Cardiac fibroblast (primary cell): ENCODE measurements around the gene NRP1.
A peak's percentile ranks its signal among the peaks of the same experiment; 100 is the strongest.

Source experiments
- DNase-seq, 2 donors: peaks; one replicate each; pipeline versions ENCODE4 v3.0.0 to v3.0.0-alpha.2; 2010; ENCODE audit warnings: low read depth in 2 of 2
- H3K4me3 ChIP-seq, 2 donors: replicated peaks in 1 of 2; 1 replicate in 1 of 2; 2 replicates in 1 of 2; pipeline ENCODE4 v1.5.1; 2011; ENCODE audit warnings: low read depth in 2 of 2, low read length in 2 of 2, mild to moderate bottlenecking in 2 of 2, moderate library complexity in 1 of 2
- CTCF ChIP-seq: IDR thresholded peaks from one replicate; pipeline ENCODE4 v1.5.1; 2011; ENCODE audit warnings: low read depth, mild to moderate bottlenecking, low read length, inconsistent platforms

NRP1 gene

GRCh38 chr10:33326933-33327332 lies 7.5 kb downstream of the NRP1 start:
- no peak overlapping the region for H3K4me3 ChIP-seq
- TF ChIP-seq CTCF = no peak
- DNase-seq = peak; percentile 33 to 65

GRCh38 chr10:33325929-33326328 lies 8.5 kb downstream of the NRP1 start:
- no peak for TF ChIP-seq CTCF
- no peak for DNase-seq
- H3K4me3 ChIP-seq = no peak overlapping the region

DNA sequence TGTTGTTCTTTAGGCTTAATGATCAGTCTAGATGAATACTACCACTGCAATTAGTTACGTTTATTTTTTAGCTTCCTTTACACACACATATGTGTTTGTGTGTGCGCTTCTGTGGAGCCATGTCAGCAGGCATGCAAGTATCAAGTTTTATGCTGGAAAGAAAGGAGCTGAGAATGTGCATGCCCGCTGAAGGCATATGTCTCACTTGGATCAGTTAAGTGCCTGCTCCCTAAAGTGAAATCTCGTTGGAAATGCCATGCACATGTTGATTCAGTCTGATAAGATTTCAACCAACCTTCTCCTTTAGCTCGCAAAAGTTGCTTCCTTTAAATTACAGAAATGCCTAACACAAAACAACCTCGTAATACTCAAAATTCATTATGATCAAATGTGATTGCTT lies 10.7 kb downstream of the NRP1 start:
- TF ChIP-seq CTCF = no peak
- DNase-seq = no peak
- H3K4me3 ChIP-seq = no peak overlapping the region

GRCh38 chr10:33321516-33321915 lies 13.0 kb downstream of the NRP1 start:
- TF ChIP-seq CTCF = no peak
- H3K4me3 ChIP-seq = no peak overlapping the region
- peak in 1 of 2 donors; percentile 51 for DNase-seq

DNA sequence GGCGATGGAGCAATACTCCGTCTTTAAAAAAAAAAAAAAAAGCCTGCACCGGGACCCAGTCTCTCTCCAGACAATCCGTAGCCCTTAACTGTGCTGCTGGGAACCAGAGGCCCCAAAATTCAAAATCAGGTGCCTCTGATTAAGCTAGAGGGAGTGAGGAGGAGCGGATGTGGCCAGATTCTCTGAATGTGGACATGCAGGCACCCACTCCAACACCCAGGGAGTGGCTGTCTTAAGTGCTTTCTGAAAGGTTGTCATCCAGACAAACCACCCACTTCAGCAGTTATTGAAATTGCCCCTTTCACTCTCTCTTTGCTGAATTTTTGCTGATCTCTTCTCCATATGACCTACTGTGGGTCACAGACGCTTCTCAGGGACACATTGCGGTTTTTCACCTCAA lies 14.2 kb downstream of the NRP1 start:
- no peak for TF ChIP-seq CTCF
- DNase-seq = no peak
- no peak overlapping the region for H3K4me3 ChIP-seq

DNA sequence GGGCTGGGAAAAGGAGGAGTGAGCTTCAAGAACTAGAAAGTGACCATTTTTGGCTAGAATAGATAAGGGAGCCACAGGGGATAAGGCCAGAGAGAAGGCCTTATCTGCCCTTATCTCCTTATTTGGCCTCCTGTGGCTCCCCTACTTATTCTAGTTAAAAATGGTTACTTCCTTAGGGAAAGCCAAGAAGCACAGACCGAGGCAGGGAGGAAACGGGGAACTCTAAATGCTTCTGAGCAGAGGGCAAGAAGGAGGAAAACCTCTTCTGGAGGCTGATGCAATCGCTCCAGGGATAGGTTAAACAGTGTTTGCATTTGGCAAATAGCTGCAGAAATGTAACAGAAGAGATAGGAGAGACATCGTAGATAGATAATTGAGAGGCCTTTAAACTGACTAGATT lies 18.6 kb downstream of the NRP1 start:
- DNase-seq = peak in 1 of 2 donors; percentile 70
- no peak overlapping the region for H3K4me3 ChIP-seq
- no peak for TF ChIP-seq CTCF

GRCh38 chr10:33314811-33315561 lies 19.5 kb downstream of the NRP1 start:
- TF ChIP-seq CTCF = no peak
- DNase-seq = peak in 1 of 2 donors; percentile 63
- no peak overlapping the region for H3K4me3 ChIP-seq
